GM19035 (cell line): ENCODE data around the gene SYNE3.

Experiments used
- ATAC-seq: cut with Tn5 transposase; IDR thresholded peaks from one replicate; pipeline ENCODE4 v1.9.1; 2021; ENCODE audit not compliant: unreplicated experiment

Gene SYNE3

GRCh38 chr14:95490138-95490509 is 26.3 kb downstream of the SYNE3 start:
- ATAC-seq: no peak

- no peak for ATAC-seq
Observed at GRCh38 chr14:95489214-95490137, 27.0 kb downstream of the SYNE3 start.

- no peak for ATAC-seq
Observed at GRCh38 chr14:95488376-95489213, 27.9 kb downstream of the SYNE3 start.

- ATAC-seq: no peak
Observed at GRCh38 chr14:95487669-95488084, 28.8 kb downstream of the SYNE3 start.

- no peak for ATAC-seq
Observed at GRCh38 chr14:95486875-95487668, 29.4 kb downstream of the SYNE3 start.

GRCh38 chr14:95485222-95485819 is 31.1 kb downstream of the SYNE3 start:
- no peak for ATAC-seq

- ATAC-seq: no peak
Observed at GRCh38 chr14:95484296-95484695, 32.2 kb downstream of the SYNE3 start.

GRCh38 chr14:95483309-95484165 is 32.9 kb downstream of the SYNE3 start:
- no peak for ATAC-seq

- ATAC-seq: no peak
Observed at GRCh38 chr14:95482627-95483308, 33.7 kb downstream of the SYNE3 start.

GRCh38 chr14:95481391-95482022 is 34.9 kb downstream of the SYNE3 start:
- ATAC-seq: no peak

- no peak for ATAC-seq
Observed at GRCh38 chr14:95480887-95481226, 35.6 kb downstream of the SYNE3 start.

- ATAC-seq: peak; percentile 67
Observed at GRCh38 chr14:95480109-95480886, 36.2 kb downstream of the SYNE3 start.

- no peak for ATAC-seq
Observed at GRCh38 chr14:95479494-95479893, 37.0 kb downstream of the SYNE3 start.

GRCh38 chr14:95478818-95479217 is 37.6 kb downstream of the SYNE3 start:
- no peak for ATAC-seq

GRCh38 chr14:95478309-95478708 is 38.1 kb downstream of the SYNE3 start:
- ATAC-seq: no peak

GRCh38 chr14:95477411-95478269 is 38.8 kb downstream of the SYNE3 start:
- no peak for ATAC-seq

GRCh38 chr14:95476747-95477146 is 39.7 kb downstream of the SYNE3 start:
- ATAC-seq: no peak
